Erythroblast (primary cell): ENCODE data around the gene FBXO41.

Experiments used
- DNase-seq, 2 experiments: peaks; one replicate each; lab custom pipeline; 2025; lab: John Stamatoyannopoulos, UW
- GATA1 ChIP-seq: IDR thresholded peaks from 2 replicates; pipeline ENCODE4 v1.6.1; 2011; ENCODE audit warnings: low read depth, mild to moderate bottlenecking, control low read depth, low read length, moderate library complexity
- POLR2A ChIP-seq: IDR thresholded peaks from 2 replicates; pipeline ENCODE4 v1.6.1; 2011; ENCODE audit warnings: mild to moderate bottlenecking, low read length

FBXO41 gene

GRCh38 chr2:73233932-73234832 lies 50.1 kb downstream of the FBXO41 start, which contains the start of gene CCT7:
CCT7 (plus strand) TSS chr2:73234308; CDS start chr2:73234379, 71 bp downstream.
- peak; percentile 93 for DNase-seq
- TF ChIP-seq POLR2A (peak; percentile 91), GATA1 (no peak)

DNA sequence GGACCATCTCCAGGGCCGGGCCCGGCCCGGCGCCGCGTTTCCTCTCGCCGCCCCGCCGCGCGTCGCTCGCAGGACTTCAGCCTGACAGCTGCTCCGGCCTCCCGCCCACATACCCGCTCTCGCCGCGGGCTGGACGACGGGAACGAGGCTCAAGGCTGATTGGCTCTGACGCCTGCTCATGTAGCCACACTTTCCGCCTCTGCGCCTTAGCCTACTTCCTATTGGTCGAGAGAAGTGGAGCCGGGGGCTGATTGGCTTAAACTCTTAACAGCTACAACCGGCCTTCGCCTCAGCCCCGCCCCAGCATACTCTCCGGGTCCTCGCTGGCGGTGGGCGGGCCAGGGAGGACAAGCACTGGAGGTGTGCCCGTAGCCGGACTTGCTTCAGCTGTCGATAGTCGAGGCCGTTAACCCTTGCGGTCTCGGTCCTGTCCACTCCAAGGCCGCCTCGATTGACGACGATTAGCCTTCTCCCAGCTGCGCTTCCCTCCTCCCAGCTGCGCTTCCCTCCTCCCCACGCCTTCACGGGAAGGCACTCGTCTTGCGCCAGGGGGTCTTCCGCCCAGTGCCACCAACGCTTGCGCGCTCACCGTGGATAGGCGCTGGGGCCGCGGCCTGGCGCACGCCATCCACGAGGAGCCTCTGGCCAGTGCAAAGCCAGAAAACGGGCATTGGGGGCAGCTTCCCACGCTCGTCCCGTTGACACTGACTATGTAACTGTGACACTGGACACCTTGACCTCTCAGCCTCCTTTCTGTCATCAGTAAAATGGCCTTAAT lies 50.9 kb downstream of the FBXO41 start, which contains the start of gene PRADC1:
Gene PRADC1 (minus strand): TSS at position 86 of the 778 bp plus-strand sequence. CDS start 79 bp downstream, at position 7.
- peak; percentile 99 for DNase-seq
- TF ChIP-seq GATA1 (no peak), POLR2A (peak; percentile 33)

- TF ChIP-seq POLR2A, result no peak
- no peak for TF ChIP-seq GATA1
- DNase-seq, result peak; percentile 54 to 61
These were observed 51.7 kb downstream of the FBXO41 start for GRCh38 chr2:73232403-73233153.

DNA sequence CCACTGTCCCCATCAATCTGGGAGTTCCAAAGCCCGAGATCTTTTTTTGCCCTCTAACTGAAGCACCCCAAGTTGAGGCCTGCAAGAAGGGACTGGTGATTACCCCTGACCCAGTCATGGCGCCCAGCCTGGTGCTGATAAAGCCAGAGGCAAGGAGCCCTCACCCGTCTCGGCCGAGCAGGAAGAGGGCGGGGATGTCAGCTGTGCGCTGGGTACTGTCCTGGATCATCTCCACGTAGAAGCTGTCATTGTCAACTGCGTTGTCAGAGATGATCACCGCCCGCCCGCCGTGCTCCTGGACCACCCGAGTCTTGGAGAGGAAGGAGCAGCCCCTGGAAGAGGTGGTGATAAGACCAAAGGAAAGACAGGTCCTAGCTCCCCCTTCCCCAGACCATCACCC lies 55.6 kb downstream of the FBXO41 start:
- TF ChIP-seq POLR2A (no peak), GATA1 (no peak)
- DNase-seq, result no peak

- TF ChIP-seq GATA1 (no peak), POLR2A (no peak)
- DNase-seq, result no peak
These were observed 57.2 kb downstream of the FBXO41 start for GRCh38 chr2:73227086-73227485.

- no peak for TF ChIP-seq GATA1
- no peak for TF ChIP-seq POLR2A
- no peak for DNase-seq
These were observed 58.5 kb downstream of the FBXO41 start for GRCh38 chr2:73225513-73226360.

- TF ChIP-seq GATA1 (no peak), POLR2A (no peak)
- DNase-seq, result no peak
These were observed 60.5 kb downstream of the FBXO41 start for GRCh38 chr2:73223821-73224220.

GRCh38 chr2:73218298-73218697 lies 66.0 kb downstream of the FBXO41 start:
- TF ChIP-seq POLR2A, result no peak
- no peak for TF ChIP-seq GATA1
- DNase-seq, result no peak

DNA sequence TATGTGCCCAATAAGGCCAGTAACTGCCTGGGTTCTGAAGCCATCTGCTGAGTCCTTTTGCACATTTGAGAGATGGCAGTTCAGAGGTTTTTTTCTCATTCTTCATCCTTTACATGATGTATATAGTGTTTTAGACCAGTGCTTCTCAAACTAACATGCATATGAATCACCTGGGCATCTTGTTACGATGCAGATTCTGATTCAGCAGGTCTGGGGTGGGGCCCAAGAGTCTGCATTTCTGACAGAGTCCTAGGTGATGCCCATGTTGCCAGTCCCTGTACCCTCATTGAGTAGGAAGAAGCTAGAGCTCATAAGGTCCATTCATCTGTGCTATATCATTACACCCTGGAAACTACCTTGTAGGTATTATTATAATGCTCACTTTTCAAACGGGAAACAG lies 66.5 kb downstream of the FBXO41 start:
- TF ChIP-seq POLR2A, result no peak
- TF ChIP-seq GATA1, result no peak

DNA sequence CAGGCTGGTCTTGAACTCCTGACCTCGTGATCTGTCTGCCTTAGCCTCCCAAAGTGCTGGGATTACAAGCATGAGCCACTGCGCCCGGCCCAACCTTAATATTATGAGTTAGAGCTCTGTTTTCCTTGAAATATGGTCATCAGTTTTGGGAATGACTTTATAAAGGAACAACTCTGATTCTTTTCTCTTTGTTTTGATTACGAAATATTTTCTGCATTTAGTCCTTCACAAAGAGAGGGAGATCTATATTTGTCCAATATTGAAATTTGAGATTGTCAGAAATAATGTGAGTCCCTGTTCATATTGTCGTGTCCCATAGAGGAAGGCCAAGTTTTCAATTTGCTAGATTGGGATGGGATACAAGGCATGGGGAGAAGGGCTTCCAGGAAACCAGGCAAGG lies 67.1 kb downstream of the FBXO41 start:
- TF ChIP-seq POLR2A (no peak), GATA1 (no peak)
- DNase-seq, result no peak

More for the DNA sequence above, 66.5 kb downstream of the FBXO41 start:
- DNase-seq, result no peak

DNA sequence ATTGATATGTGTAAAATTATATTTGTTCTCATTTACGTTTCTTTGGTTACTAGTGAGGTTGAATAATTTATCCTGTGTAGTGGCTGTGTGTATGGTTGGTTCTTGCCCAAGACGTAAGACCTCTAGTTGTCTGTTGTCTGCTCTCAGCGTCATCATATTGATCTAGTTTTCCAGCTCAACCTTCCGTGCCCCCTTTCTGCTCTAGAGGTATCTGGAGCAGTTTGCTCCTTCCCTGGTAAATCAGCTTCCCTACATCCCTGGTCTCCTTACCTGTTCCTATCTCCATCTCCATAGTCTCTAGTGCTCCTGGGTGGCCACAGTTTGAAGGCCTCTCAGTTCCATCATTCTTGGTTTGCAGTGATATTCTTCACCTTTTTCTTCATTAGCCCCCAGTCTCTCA lies 69.0 kb downstream of the FBXO41 start:
- TF ChIP-seq GATA1, result no peak
- TF ChIP-seq POLR2A, result no peak
- no peak for DNase-seq
